Stimulated activated CD8-positive, alpha-beta memory T cell treated with anti-CD3 and anti-CD28 coated beads, Interleukin-15, amount 100 ng/mL, for 1 hour (primary cell): Measurements from ENCODE around the gene TLNRD1.
"Not testable (repeated sequence)": the region's sequence is repeated elsewhere in the genome, so short reads cannot be mapped to it uniquely, and the experiment has no call there.

ENCODE experiments used
- DNase-seq: peaks from one replicate; pipeline ENCODE4 v3.0.0-alpha.2; 2020; ENCODE audit warnings: low read depth

TLNRD1 gene

DNA sequence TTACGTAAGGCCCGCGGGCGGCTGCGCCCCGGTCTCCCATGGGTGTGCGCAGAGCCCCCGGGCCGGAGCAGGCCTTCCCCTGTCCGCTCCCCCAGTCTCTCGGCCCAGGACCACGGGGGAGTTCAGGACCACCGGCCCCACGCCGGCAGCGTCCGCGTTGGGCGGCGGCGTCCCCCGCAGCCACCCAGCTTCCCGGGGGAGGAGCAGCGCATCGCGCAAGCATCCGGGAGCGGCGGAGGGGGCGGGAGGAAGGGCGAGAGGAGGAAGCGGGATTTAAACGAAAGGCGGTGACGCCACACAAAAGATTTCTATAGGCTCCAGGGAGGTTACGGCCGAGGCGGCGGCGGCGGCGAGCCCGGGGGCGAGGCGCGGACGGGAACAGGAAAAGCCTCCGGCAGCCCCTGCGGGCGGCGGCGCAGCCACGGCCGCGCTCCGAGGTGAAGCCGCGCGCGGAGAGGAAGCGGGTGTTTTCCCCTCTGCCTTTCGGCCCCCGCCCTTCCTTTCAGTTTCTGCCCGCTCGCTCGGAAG is at the start of gene TLNRD1:
TLNRD1 (plus strand) TSS at position 300 of the 528 bp plus-strand sequence. CDS start 1,349 bp downstream, outside the sequence.
- DNase-seq, result peak; percentile 45

DNA sequence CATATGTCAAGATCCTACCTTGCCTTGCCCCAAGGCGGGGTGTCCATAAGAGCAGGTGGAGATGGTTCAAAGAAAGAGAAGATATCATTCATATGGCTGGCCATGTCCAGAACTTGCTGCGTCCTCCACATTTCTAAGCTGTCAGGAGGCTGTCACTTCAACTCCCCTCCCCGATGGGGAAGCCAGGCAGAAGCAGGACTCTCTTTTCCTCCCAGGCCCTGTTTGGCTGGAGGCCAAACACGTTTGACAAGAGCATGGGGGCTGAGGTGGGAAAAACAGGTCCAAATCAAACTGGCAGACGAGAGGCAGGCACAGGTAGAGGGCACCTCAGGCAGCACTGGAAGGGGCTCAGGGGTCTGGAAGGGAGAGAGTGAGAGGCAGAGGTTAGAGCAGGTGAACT is 48.8 kb upstream of the TLNRD1 start:
- no peak for DNase-seq

DNA sequence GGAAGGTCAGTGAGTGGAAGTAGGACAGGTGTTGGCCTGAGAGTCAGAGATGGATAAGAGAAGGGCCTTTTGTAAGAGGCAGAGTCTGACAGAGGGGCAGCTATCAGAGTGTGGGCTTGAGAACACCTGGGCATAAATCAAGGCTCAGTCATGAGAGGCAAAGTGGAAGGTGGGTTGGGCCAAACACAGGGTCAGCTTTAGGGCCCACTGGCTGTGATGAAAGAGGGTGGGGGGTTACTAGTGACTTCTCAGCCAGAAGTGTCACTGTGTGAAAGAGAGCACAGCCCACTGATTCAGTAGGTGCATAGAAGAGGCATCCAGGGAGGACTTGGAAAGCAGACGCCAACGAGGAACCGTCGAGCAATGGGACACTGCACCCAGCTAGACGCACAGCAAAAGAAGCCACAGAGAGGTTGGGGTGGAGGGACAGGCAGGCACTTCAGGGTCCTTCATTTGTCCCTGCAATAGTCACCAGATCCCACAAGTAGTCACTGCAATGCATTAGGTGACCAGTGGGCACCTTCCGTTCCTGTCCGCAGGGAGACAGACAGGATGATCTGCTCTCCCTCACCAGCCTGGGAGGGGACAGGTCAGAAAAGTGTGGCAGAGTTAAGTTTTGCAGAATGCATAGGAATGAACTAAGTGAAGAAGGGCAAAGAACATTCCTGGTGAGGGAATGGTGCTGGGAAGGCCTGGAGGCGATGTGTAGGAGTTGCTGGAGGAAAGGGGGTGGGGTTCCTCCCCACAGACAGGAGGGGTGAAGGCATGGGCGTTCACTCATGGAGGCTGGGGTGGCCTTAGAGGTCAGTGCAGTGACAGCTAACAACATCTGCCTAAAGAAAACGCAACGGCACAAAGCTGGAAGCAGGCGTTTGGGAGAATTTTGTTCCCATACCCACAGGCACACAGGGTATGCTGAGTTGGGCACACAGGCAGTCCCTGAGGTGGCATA is 47.4 kb upstream of the TLNRD1 start:
- no peak for DNase-seq

DNA sequence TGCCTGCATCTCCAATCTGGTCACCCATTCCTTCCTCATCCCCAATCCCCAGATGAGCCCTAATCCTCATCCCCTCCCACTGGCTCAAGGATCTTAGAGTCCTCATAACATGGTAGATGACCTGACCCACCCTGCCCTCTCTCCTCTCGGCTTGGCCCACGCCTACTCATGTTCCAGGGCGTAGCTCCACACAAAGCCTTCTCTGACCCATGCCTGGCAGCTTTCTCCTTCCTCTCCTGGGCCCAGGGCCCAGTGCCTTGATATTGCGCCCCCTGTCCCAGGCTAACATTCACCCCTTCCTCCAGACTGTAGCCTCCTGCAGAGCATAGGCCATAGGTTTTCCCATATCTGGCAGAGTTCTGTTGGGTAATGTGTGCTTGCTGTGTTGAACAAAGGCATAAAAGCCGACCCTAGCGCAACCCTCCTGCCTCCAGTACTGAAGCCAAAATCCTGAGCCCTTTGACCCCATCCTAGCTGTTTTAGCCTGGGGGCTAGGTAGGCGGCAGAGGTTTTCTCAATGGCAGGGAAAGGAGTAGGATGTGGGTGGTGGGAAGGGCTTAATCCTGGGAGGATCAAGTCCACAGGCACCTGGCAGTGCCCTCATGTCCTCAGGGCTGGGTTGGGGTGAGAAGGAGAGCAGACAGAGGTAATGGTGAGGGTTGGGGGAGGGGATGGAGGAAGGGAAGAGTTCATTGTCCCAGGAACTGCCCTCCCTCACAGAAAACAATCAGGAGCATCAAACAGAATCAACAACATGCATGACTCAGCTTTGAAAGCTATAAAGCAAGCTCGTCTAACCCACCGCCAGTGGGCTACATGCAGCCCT is 46.6 kb upstream of the TLNRD1 start:
- no peak for DNase-seq

DNA sequence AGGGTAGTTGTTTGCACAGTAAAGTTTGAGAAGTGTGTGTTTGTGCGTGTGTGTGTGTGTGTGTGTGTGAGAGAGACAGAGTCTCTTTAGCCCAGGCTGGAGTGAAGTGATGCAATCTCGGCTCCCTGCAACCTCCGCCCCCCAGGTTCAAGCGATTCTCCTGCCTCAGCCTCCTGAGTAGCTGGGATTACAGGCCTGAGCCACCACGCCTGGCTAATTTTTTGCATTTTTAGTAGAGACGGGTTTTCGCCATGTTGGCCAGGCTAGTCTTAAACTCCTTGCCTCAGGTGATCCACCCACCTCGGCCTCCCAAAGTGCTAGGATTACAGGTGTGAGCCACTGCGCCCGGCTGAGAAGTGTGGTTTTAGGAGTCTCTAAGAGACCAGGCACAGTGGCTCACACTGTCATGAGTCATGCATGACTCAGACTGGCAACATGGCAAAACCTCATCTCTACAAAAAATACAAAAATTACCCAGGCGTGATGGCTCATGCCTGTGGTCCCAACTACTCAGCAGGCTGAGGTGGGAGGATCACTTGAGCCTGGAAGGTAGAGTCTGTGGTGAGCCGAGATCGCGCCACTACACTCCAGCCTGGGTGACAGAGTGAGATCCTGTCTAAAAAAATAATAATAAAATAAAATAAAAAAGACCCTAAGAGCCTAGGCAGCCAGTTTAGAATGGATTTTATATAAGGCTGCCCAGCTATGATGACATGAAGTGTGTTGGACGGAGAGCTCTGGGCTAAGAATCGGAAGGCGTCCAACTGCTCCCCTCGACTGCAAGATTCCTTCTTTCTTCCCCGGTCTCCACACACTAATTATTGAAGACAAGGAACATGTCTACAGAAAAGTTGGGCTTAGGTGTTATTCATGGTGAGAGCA is 44.9 kb upstream of the TLNRD1 start:
- not testable (repeated sequence) for DNase-seq

DNA sequence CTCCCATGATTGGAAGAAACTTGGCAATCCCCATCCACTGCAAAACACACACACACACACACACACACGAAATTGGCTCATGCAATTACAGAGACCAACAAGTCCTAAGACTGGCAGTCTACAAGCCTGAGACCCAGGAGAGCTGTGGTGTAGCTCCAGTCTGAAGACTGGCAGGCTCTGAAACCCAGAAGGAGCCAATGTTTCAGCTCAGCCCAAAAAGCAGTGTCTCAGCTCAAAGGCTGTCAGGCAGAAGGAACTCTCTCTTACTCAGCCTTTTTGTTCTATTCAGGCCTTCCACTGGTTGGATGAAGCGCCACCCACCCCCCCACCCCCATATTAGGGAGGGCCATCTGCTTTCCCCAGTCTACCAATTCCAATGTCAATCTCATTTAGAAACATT is 43.2 kb upstream of the TLNRD1 start:
- no peak for DNase-seq

DNA sequence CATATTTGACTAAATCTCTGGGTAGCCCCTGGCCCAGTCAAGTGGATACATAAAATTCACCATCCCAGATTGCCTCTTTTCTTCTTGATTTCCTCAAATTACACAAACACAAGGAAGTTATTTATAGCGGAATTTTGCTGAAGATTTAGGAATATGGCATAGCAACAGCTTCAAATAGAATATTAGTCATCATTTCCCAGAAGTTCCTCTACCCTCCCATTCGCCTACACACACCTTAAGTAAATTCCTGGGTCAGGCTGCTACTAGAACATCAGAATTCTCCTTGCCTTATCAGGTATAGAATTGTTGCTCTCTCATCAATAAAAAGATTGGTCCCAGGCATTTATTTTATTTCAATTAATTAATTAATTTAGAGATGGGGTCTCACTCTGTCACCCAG is 42.7 kb upstream of the TLNRD1 start:
- DNase-seq, result no peak

DNA sequence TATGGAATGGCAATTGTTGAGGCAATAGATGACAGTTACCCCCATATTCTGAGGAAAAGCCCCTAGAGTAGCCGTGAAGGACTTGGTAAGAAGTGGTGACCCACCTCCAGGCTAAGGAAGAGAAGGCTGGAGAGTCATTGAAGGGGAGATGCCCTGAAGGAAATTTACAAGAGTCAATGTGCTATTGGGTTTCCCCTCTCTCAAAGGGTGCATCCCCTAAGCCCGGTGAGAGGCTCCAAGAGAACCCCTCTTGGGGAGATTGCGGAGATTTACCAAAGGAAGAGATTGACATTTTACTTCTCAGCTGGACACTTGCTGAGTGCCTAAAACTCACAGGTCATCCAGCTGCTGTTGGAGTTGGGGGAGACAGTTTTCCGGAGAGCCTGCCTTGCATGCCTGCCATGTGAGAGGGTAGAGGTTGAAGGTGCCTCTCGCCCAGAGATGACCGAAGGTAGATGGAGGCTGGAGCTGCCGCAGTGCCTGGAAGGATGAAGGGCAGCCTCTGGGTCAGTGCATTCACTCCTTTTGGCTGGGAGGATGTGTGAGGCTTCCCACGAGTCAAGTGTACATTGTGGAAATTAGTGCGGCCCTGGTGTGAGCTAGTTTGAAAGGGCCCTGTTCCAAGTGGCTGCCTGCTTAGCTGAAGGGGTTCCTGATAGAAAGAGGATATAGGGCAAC is 41.8 kb upstream of the TLNRD1 start:
- no peak for DNase-seq

DNA sequence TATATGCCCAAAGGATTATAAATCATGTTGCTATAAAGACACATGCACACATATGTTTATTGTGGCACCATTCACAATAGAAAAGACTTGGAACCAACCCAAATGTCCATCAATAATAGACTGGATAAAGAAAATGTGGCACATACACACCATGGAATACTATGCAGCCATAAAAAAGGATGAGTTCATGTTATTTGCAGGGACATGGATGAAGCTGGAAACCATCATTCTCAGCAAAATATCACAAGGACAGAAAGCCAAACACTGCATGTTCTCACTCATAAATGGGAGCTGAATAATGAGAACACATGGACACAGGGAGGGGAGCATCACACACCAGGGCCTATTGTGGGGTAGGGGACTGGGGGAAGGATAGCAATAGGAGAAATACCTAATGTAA is 35.3 kb upstream of the TLNRD1 start:
- not testable (repeated sequence) for DNase-seq

DNA sequence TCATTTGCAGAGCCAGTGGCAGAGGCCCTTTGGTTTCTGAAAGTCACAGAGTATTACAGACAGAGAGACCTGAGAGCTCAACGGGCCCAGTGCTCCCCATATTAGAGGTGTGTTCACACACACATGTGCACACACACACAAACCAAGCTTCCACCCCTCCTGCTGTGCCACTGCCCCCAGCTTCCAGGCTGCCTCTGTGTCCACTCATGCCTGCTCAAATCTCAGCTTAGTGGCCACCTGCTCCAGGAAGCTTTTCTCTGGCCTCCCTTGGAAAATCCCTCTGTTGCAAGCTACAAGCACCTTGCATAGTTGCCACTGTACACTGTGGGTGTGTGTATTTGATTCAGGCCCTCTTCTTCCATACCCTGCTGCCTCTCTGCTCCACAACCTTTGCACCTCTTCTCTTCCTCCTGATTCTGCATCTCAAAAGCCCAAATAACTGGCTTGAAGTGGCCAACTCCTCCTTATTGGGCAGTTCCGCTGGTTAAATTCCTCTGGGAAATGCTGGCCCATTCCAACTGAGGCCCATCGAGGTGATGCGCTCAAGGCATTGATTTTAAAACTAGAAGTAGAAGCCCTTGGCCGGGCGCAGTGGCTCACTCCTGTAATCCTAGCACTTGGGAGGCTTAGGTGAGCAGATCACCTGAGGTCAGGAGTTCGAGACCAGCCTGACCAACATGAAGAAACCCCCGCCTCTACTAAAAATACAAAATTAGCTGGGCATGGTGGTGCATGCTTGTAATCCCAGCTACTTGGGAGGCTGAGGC is 34.1 kb upstream of the TLNRD1 start:
- no peak for DNase-seq

DNA sequence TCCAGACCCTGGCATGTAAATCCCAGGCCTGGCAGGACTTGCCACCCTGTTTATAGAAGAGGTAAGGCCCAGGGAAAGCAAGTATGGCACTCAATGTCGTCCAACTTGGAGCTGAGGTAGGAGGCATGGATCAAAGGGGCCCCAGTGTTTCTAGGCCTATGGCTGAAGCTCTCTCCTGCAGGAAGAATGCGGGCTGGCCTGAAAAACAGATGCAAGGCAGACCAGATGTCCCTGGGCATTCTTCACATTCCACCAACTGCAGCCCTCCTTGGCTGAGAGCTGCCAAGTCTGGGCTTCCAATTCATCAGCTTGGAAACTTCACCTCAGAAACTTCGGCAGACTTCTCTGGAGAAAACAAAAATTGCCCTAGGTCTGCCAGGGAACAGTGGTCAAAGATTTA is 33.3 kb upstream of the TLNRD1 start:
- no peak for DNase-seq

DNA sequence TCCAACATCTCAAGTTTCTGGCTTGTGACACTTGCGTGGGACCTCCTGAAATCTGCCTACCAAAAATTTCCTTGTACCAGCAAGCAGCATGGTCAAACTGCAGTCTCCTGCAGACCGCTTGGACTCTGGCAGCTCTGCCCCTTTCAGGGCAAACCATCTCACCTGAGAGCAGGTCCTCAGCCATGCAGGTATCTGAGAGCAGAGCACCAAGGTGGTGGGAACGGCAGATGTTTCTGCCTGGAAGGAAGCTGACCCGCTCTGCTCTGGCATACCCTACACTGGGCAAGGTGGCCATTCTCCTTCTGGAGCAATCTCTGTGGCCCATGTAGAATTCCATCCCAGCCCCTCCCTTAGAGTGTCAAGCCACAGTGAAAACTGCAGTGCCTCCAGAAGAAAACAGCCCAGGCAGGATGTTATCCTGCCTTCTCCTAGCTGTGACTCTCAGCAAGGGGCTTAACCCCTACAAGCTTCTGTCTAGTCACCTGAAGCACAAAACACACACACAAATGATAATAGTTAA is 32.7 kb upstream of the TLNRD1 start:
- no peak for DNase-seq

DNA sequence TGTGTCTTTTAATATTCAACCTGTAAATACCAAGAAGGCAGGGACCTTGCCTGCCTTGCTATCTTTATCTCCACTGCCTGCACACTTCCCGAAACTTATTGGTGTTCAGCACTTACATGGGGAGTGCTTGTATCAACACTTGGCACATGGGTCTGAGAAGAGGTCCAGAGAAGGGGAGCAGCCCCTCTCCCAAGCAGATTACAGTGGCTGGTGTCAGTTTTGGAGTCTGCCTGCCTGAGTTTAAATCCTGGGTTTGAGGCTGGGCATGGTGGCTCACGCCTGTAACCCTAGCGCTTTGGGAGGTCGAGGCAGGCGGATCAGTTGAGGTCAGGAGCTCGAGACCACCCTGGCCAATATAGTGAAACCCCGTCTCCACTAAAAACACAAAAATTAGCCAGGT is 31.4 kb upstream of the TLNRD1 start:
- no peak for DNase-seq

DNA sequence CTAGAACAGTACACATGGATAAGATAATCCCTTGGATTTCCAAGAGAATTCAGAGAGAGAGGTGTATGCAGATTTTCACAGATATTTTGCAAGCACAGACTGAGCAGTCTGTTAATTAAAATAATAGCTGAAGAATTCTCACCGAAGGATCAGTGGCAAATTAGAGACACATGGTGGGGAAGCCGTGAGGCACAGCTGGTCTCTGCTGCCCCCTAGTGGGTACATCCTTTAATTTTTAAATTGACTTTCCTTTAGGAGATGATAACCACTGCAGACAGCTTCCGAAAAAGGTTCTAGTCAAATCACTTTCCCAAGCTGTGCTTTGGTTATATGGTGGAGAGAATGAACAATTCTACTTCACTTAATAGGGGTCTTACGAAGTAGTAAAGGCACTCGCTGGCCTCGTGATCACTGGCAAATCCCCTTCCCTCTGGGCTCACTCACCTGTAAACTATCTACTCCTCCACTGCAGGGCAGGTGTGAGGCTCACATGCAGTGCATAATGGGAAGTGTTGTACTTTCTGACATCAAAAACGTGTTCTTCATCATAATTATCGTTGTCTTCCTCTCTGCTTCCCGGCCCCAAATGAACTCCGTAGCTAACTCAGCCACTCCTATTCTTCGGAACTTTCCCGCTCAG is 30.6 kb upstream of the TLNRD1 start:
- peak; percentile 38 for DNase-seq

DNA sequence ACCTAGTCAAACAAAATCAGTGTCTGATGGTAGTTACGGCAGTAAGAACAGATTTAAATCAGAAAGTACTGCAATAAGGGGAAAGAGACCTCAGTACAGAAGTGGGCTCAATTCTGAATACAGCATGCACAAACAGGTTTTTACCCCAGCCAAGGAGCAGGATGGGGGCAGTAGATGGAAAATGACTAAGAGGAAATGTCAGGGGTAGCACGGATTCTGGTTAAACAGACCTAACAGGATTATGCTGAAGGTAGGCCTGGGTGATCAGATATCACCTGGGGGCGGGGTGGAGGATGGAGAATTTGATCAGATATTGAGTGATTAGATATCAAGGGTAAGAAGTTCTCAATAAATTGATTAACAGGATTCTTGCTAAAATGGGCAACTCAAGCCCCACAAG is 30.1 kb upstream of the TLNRD1 start:
- DNase-seq, result no peak

DNA sequence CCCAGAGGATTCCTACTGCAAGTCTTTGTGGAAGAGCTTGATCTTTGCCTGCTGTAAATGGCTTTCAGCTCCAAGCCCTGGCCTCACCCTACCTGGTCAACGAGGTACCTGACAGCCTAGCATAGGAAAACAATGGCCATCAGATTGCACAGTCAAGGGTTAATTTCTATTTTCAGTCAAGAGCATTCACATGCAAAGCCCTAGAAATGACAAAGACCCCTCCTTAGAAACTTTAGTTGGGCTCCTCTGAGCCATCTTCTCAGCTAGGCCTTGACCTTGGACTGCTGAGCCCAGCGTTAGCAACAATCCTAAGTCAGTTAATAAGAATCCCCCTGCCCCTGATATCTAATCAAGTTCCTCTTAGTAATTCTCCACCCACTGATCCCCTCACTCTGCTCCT is 29.6 kb upstream of the TLNRD1 start:
- no peak for DNase-seq

DNA sequence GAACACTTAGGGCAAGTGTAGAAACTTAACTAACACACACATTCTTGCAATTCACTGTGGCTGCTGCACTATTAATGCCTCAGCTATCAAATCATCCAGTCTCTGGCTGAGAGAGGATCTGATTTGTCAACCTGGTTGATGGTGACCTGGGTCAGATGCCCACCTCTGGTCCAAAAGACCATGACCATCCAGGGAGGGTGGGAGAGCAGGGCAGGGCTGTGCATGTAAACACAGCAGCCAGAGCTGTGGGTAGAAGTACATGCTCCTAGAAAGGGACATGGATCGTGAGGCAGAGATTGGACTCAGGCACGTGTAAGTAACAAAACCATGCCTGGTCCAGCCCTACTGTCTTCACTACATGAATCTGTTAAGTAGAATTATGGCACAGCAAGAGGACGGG is 28.4 kb upstream of the TLNRD1 start:
- DNase-seq, result no peak

DNA sequence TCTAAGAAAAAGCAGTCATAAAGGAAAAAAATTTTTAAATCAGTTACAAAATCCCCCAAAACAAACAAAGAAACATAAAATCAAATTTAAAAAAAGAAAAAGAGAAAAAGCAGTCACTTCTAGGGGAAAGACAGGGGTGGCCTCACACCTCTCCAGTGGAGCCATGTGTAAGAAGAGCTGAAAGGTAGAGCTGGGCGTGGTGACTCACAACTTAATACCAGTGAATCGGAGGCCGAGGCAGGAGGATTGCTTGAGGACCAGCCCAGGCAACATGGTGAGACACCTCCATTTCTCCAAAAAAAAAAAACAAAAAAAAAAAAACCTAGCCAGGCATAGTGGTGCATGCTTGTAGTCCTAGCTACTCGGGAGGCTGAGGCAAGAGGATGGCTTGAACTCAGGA is 25.8 kb upstream of the TLNRD1 start:
- no peak for DNase-seq

DNA sequence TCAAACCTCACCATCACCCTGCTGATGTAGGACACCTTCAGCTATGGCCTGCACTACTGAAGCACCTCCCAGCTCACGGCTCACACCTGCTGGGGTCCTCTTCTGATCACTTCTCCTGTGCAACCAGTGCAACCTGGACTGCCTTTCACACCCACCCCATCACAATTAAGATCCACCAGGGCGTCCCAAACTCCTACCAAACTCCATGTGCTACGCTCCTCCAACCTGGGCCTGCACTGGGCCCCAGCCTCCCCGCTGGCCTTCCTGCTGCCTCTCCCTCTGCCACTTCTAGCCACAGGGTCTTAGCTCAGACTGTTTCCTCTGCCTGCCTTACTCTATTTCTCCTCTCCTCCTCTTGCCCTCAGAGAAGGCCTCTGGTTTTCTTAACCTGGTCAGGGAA is 23.9 kb upstream of the TLNRD1 start:
- no peak for DNase-seq

DNA sequence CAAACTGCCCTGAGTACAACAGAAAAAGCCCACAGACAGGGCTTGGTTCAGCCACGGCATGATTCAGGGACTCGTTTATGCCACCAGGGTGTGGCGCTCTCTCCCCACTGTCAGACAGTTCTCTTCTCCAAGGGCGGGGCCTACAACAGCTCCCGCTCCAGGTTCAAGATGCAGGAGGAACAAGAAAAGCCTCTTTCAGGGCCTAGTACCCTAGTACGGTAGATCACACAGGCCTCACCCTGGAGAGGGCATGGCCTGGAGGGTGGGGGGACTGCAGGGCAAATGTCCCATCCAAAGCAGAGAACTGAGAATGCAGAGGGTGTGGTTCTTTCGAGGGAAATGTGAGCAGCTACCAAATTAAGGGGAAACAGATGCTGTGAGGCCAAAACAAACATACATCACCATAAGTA is 23.1 kb upstream of the TLNRD1 start:
- no peak for DNase-seq
